Body of pancreas (tissue), 4 donors: ENCODE measurements around the gene NEK3. TPM values are rescaled to one million over a fixed set of nuclear protein-coding genes. Genes with fewer than 3 reads are reported as not detected.
"Not testable (repeated sequence)": the region's sequence is repeated elsewhere in the genome, so short reads cannot be mapped to it uniquely, and the experiment has no call there.

Experiments used
- ATAC-seq: fragments of 150-250 bp; one replicate; pipeline ENCODE4 v1.9.1; 2016
- DNase-seq, 4 donors: peaks; one replicate each; pipeline ENCODE4 v3.0.0-alpha.2; 2019
- H3K27ac ChIP-seq, 4 donors: fragments of 200-600 bp; sonication (generic); 1 replicate in 3 of 4; 2 replicates in 1 of 4; pipeline versions ENCODE4 v1.5.1 to v1.6.1; 2016 to 2019; ENCODE audit warnings: mild to moderate bottlenecking in 1 of 4, mixed read lengths in 1 of 4, moderate library complexity in 1 of 4
- H3K27me3 ChIP-seq, 2 donors: fragments of 200-600 bp; sonication (generic); one replicate each; pipeline ENCODE4 v1.6.0; 2016; ENCODE audit warnings: mild to moderate bottlenecking in 1 of 2
- H3K36me3 ChIP-seq, 2 donors: fragments of 200-600 bp; sonication (generic); replicated peaks in 1 of 2; 2 replicates each; pipeline ENCODE4 v1.5.1; 2016; ENCODE audit warnings: low read depth in 2 of 2; ENCODE audit not compliant: insufficient read depth in 1 of 2
- H3K4me1 ChIP-seq: fragments of 200-600 bp; sonication (generic); one replicate; pipeline ENCODE4 v1.6.0; 2016
- H3K4me3 ChIP-seq, 2 donors: fragments of 200-600 bp; sonication (generic); 1 replicate in 1 of 2; 2 replicates in 1 of 2; pipeline ENCODE4 v1.5.1; 2016 to 2019
- H3K9me3 ChIP-seq, 3 donors: fragments of 200-600 bp; sonication (generic); 1 replicate in 2 of 3; 2 replicates in 1 of 3; pipeline ENCODE4 v1.5.1; 2016
- CTCF ChIP-seq, 7 experiments: fragments of 450-650 bp in 4 of 7; fragments of 200-600 bp in 3 of 7; sonication (generic) in 3 of 7; IDR thresholded peaks; one replicate each; pipeline ENCODE4 v1.5.1; 2016 to 2019; ENCODE audit warnings: antibody characterized with exemption in 7 of 7
- POLR2A ChIP-seq, 3 donors: fragments of 450-650 bp; IDR thresholded peaks; one replicate each; pipeline ENCODE4 v1.6.1; 2016; ENCODE audit warnings: antibody characterized with exemption in 3 of 3, mild to moderate bottlenecking in 2 of 3
- WGBS, 2 donors: methylation state at CpG; one replicate each; pipeline ENCODE4 v1.1.5; 2017; 5-methylcytosine and 5-hydroxymethylcytosine counted together
- intact Hi-C: fragments of 100-400 bp; cut with DNase I; formaldehyde crosslinking; loops from one replicate; pipeline ENCODE4 v1.15.1; 2023
- total RNA-seq, 2 donors: library from RNA; depleted of rRNA; stranded (reverse); fragments of >200 nt; gene quantifications; one replicate each; pipeline ENCODE4 v1.1.0, GENCODE V29; 2016

The NEK3 gene
- total RNA-seq, 2 donors from 2014 or later, result 19.7 to 25.4 TPM

- intact Hi-C loops, result no loop called here
- Histone ChIP-seq H3K36me3 (peaks cover 0 to 13% of the 10 kb centered on the region in 2 donors), H3K4me1 (no peaks in the 10 kb centered on the region), H3K4me3 (no peak overlapping the region), H3K27ac (no peak overlapping the region), H3K9me3 (no peaks in the 10 kb centered on the region), H3K27me3 (no peaks in the 10 kb centered on the region)
- 86 to 87% methylated on average over 5 of the region's 5 CpGs for WGBS, 2 donors
- DNase-seq, result no peak
- TF ChIP-seq CTCF (IDR thresholded peaks at IDR 0.05), result no peak
- no peak for TF ChIP-seq POLR2A (IDR thresholded peaks at IDR 0.05)
- no peak for ATAC-seq
Measured at GRCh38 chr13:52169839-52170238, 10.4 kb upstream of the NEK3 start.

GRCh38 chr13:52165411-52165810 lies 6.0 kb upstream of the NEK3 start:
- intact Hi-C loops, result no loop called here
- 53 to 70% methylated on average over 2 of the region's 2 CpGs for WGBS, 2 donors
- ATAC-seq (no peak), DNase-seq (no peak)
- no peaks in the 10 kb centered on the region for H3K9me3 ChIP-seq
- no peak for TF ChIP-seq POLR2A (IDR thresholded peaks at IDR 0.05)
- TF ChIP-seq CTCF (IDR thresholded peaks at IDR 0.05), result no peak
- H3K4me3 ChIP-seq, result no peak overlapping the region
- H3K27ac ChIP-seq, result no peak overlapping the region
- H3K27me3 ChIP-seq, result no peaks in the 10 kb centered on the region
- H3K4me1 ChIP-seq, result no peaks in the 10 kb centered on the region
- peaks cover 0 to 10% of the 10 kb centered on the region in 2 donors for H3K36me3 ChIP-seq

- Histone ChIP-seq H3K4me1 (peaks cover under 1% of the 10 kb centered on the region), H3K9me3 (no peaks in the 10 kb centered on the region), H3K27ac (no peak overlapping the region), H3K36me3 (peaks cover 0 to 8% of the 10 kb centered on the region in 2 donors), H3K4me3 (no peak overlapping the region), H3K27me3 (no peaks in the 10 kb centered on the region)
- no peak for TF ChIP-seq POLR2A (IDR thresholded peaks at IDR 0.05)
- no peak for TF ChIP-seq CTCF (IDR thresholded peaks at IDR 0.05)
- DNase-seq (no peak), ATAC-seq (no peak)
- intact Hi-C loops, result no loop called here
Measured at GRCh38 chr13:52164989-52165388, 5.6 kb upstream of the NEK3 start.

- H3K27me3 ChIP-seq, H3K36me3 ChIP-seq, H3K4me1 ChIP-seq, H3K27ac ChIP-seq, intact Hi-C loops, ATAC-seq, H3K4me3 ChIP-seq, DNase-seq, H3K9me3 ChIP-seq: not testable (repeated sequence)
- WGBS, 2 donors, result 80 to 91% methylated on average over 3 of the region's 3 CpGs
Measured at GRCh38 chr13:52163878-52164277, 4.5 kb upstream of the NEK3 start.

- intact Hi-C loops, result no loop called here
- Histone ChIP-seq H3K27ac (no peak overlapping the region), H3K9me3 (no peaks in the 10 kb centered on the region), H3K36me3 (no peaks in the 10 kb centered on the region), H3K4me1 (peaks cover 12% of the 10 kb centered on the region), H3K4me3 (no peak overlapping the region), H3K27me3 (no peaks in the 10 kb centered on the region)
- TF ChIP-seq POLR2A (IDR thresholded peaks at IDR 0.05) (no peak), CTCF (IDR thresholded peaks at IDR 0.05) (no peak)
- no peak for ATAC-seq
- 60 to 66% methylated on average over 5 of the region's 5 CpGs for WGBS, 2 donors
- DNase-seq, result no peak
Measured at GRCh38 chr13:52162279-52163101, 3.1 kb upstream of the NEK3 start.
